HG03432 (cell line): Measurements from ENCODE around the gene RYK.
"Not testable (repeated sequence)": the region's sequence is repeated elsewhere in the genome, so short reads cannot be mapped to it uniquely, and the experiment has no call there.

Experiments used
- ATAC-seq: cut with Tn5 transposase; IDR thresholded peaks from one replicate; pipeline ENCODE4 v1.9.1; 2021; ENCODE audit warnings: mild to moderate bottlenecking, moderate library complexity; ENCODE audit not compliant: unreplicated experiment

Gene RYK

GRCh38 chr3:134255404-134255803 is 4.7 kb upstream of the RYK start:
- no peak for ATAC-seq

DNA sequence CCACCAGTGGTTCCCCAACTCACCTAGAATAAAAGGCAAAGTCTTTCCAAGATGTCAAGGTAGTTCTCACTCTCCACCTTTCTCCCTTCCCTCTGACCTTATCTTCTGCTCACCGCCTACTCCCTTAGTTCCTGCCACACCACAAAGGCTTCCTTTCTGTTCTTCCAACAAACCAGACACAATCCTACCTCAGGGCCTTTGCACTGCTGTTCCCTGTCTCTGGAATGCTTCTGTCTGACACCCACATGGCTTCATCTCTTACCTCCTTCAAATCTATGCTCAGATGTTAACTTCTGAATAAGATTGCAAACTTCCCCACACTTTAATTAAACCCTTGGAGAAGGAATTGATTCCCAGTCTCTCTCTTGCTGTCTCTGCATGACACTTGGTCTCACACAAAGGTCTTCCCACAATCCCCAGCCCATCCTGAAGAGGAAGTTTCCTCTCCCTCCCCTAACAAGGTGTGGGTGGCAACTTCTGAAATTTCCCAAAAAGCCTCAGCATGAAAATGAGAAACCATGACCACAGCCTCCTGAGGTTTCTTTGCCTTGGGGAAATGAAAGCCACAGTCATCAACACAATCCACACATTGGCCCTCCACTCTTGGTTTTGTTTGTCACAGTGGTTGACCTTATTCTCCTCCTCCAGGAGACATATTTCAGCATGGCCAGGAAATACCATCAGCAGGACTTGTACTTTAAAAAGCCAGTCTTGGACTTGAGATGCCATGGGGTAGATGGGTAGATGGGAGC is 3.0 kb upstream of the RYK start:
- no peak for ATAC-seq

DNA sequence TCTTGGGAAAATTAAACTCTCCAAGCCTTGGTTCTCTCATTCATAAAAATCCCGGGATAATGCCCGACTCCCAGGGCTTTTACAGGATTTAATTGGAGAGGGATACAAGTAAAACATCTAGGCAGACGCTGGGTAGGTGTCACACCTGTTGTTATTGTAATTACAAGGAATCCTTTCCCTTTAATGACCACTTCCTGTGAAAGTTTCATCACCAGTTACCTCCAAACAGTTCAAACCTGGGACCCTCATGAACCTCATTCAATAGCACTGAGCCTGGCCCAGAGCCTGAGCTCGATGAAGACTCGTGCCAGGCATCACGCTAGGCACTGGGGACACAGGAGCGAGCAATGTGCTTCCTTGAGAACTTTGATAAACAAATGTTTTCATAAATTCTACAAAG is 2.1 kb upstream of the RYK start:
- no peak for ATAC-seq

DNA sequence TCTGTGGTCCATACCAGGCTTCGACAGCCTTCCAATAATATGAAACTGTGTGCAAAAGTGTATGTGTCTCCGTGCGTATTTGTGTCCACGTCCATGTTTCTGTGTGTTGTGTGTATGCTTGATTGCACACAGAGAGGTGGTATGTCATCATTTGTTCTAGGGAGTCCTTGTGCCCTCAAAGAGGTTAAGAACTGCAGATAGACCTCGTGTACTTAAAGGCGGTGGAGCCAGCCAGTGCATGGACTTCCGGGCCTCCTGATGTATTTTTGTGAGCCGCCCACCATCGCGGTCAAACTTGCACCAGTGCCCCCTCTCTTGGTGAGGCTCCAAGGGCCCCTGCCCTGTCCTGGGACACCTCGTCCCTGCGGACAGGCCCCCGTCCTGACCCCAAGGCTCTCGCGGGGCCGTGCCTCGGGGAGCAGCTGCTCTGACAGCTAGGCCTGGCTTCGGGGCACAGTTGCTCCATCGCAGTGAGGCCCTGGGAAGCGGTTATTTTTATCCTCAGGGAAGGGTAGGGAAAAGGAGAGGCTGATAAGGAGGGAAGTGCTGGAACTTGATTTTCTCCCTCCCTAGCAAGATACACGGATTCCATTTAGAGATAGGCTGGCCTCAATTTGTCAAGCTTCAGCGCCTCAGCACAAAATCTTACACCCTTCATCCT is 1.2 kb upstream of the RYK start:
- no peak for ATAC-seq

GRCh38 chr3:134249935-134250716 is 533 bp downstream of the RYK start:
- ATAC-seq, result peak; percentile 56

GRCh38 chr3:134249296-134249841 is 1.3 kb downstream of the RYK start:
- ATAC-seq, result no peak

DNA sequence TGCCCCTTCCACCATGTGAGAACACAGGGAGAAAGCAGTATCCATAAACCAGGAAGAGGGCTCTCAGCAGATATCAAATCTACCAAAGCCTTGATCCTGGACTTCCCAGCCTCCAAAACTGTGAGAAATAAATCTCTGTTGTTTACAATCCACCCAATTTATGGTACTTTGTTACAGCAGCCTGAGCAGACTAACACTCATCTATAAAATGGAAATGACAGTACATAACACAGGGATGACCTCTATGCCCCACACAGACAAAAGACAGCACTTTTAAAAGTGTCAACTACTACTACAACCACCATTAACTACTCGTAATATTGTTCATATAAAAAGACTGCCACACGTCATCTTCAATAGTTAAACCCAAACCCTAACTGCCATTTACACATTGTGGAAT is 5.7 kb downstream of the RYK start:
- ATAC-seq, result no peak

GRCh38 chr3:134242649-134243617 is 7.7 kb downstream of the RYK start:
- ATAC-seq, result no peak

DNA sequence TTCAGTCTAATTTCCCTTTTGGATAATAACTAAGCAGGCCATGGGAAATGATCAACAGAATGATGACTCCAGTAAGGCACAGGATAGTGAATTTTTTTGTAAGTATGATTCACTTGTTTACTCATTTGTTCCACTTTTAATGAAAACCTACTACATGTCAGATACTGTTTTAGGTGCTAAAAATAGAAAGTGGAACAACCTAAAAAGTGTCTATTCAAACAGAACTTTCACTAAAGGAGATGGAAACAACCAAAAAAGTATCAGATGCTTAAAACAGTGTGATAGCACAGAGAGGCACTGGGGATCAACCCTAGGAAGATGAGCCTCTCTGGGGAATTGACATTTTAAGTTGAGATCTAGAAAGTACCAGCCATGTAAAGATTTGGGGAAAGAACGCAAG is 11.1 kb downstream of the RYK start:
- peak; percentile 71 for ATAC-seq

GRCh38 chr3:134237454-134238145 is 13.1 kb downstream of the RYK start:
- no peak for ATAC-seq

DNA sequence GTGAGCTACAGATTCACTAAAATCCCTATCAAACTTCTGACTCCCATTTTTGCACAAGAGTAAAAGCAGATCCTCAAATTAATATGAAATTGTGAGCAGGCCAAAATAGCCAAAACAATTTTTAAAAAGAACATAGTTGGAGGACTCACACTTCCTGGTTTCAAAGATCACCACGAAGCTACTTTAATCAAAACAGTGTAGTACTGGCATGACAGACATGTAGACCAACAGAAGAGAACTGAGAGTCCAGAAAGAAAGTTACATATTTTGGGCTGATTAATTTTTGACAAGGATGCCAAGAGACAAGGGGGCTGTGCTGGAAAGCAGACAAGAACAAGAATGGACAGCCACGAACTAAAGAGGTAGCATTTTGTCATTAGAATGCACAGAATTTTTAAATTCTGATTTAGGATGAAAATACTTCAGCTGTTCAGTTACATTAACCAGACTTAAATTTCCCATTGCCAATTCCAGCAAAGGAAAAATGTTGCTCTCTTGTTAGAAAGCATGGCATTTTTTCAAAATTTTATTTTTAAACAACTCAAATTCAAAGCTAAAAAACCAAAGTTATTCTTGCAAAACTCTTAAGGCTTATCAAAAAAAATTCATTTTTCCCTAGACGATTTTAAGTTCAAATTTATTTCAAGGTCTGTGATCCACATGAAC is 14.0 kb downstream of the RYK start:
- peak; percentile 53 for ATAC-seq

DNA sequence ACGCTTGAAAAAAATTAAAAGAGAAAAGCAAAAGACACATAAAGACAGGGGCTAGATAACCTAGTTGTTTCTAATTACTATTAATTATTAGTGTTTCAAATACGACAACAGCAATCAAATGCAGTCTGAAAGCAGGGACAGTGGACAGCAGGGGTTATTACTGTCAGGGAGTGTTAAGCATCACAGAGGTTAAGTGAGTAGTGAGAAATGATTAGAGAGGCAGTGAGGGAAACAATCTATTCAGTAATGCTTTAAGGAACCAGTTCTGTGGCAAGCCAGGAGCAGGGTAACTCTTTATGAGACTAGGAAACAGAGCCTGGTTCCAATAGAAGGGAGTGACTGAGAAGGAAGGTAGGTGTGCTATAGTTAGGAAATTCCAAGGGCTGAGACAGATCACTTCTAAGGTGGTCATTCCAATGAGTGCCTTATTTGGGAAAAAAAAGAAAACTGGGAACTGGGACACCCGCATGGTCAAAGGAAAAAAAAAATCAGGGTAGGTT is 15.0 kb downstream of the RYK start:
- ATAC-seq, result no peak

DNA sequence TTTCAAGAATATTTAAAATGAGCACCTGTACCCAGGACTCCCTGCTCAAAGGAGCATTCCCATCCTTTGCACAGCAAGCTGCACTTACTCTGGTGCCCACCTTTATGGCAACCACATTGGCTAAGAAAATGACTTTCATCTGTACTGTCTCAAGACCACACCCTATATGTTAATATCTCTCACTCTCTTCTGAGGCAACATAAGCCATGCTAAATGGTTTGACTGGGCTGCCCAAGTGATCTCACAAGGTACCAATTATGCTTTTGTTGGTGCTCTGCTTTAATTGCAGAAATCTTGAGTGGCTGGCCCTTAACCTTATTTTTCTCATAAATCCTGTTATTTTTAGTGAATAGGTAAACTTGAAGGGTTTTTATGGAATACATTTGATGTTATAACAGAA is 17.7 kb downstream of the RYK start:
- no peak for ATAC-seq

- ATAC-seq, result peak; percentile 57
These were observed 18.5 kb downstream of the RYK start for GRCh38 chr3:134232151-134232550.

DNA sequence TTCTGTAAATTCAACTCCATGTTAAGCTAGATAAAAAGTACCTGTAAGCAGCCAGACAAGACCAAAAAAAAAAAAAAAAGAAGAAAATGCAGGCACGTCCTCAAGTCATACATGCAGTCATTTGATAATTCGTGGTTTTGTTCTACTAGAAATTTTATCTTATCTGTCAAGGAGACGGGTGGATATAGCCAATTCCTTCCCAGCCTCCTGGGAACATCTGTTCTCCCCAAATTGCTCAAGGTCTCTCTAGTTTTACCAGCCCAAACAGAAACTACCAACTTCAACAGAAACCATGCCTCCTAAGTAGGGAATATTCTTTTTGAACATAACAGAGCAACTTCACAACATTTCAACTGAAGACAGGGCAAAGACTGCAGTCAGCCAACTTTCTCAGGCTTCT is 19.5 kb downstream of the RYK start:
- no peak for ATAC-seq

- no peak for ATAC-seq
These were observed 21.6 kb downstream of the RYK start for GRCh38 chr3:134229038-134229437.

- ATAC-seq, result no peak
These were observed 22.2 kb downstream of the RYK start for GRCh38 chr3:134228479-134228878.

DNA sequence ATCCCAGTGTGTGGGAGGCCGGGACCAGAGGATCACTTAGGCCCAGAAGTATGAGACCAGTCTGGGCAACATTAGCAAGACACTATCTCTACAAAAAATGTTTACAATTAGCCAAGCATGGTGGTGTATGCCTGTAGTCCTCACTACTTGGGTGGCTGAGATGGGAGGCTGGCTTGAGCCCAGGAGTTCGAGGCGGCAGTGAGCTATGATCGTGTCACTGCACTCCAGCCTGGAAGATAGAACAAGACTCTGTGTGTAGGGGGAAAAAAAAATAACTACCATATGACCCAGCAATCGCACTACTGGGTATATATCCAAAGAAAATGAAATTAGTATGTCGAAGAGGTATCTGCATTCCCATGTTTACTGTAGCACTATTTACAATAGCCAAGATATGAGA is 22.6 kb downstream of the RYK start:
- ATAC-seq, result no peak

- ATAC-seq, result not testable (repeated sequence)
These were observed 25.9 kb downstream of the RYK start for GRCh38 chr3:134224796-134225156.
